ENCODE measurements around the gene MVP. TPM values are rescaled to one million over a fixed set of nuclear protein-coding genes. Genes with fewer than 3 reads are reported as not detected.

MVP gene
- total RNA-seq, 1 donor from 2014 or later, result 6.5 TPM

- no peak overlapping the region for H3K27ac Mint-ChIP-seq
- no peak for TF ChIP-seq CTCF (IDR thresholded peaks at IDR 0.05; ENCODE audit: unreplicated experiment)
- H3K4me1 Mint-ChIP-seq (ENCODE audit: low read depth), result no peaks in the 10 kb centered on the region
- H3K4me3 Mint-ChIP-seq (ENCODE audit: low read depth), result no peak overlapping the region
- no peaks in the 10 kb centered on the region for H3K36me3 Mint-ChIP-seq (ENCODE audit: insufficient read depth)
- no peak for DNase-seq (ENCODE audit: low spot score, unreplicated experiment)
- no peaks in the 10 kb centered on the region for H3K27me3 Mint-ChIP-seq
- H3K9me3 Mint-ChIP-seq (ENCODE audit: low read depth), result no peaks in the 10 kb centered on the region
Measured at GRCh38 chr16:29837841-29838240, 17.6 kb downstream of the MVP start.

GRCh38 chr16:29839822-29840221, 19.6 kb downstream of the MVP start:
- Mint-ChIP-seq H3K27ac (no peak overlapping the region), H3K27me3 (no peaks in the 10 kb centered on the region), H3K36me3 (ENCODE audit: insufficient read depth) (no peaks in the 10 kb centered on the region), H3K4me3 (ENCODE audit: low read depth) (no peak overlapping the region), H3K4me1 (ENCODE audit: low read depth) (no peaks in the 10 kb centered on the region), H3K9me3 (ENCODE audit: low read depth) (no peaks in the 10 kb centered on the region)
- DNase-seq (ENCODE audit: low spot score, unreplicated experiment), result no peak
- TF ChIP-seq CTCF (IDR thresholded peaks at IDR 0.05; ENCODE audit: unreplicated experiment), result no peak

- Mint-ChIP-seq H3K27me3 (no peaks in the 10 kb centered on the region), H3K4me1 (ENCODE audit: low read depth) (no peaks in the 10 kb centered on the region), H3K9me3 (ENCODE audit: low read depth) (no peaks in the 10 kb centered on the region), H3K4me3 (ENCODE audit: low read depth) (no peak overlapping the region), H3K27ac (no peak overlapping the region), H3K36me3 (ENCODE audit: insufficient read depth) (no peaks in the 10 kb centered on the region)
- TF ChIP-seq CTCF (IDR thresholded peaks at IDR 0.05; ENCODE audit: unreplicated experiment), result no peak
- DNase-seq (ENCODE audit: low spot score, unreplicated experiment), result no peak
Measured at GRCh38 chr16:29840240-29840639, 20.0 kb downstream of the MVP start.

GRCh38 chr16:29841631-29842030, 21.4 kb downstream of the MVP start:
- DNase-seq (ENCODE audit: low spot score, unreplicated experiment), result no peak
- H3K4me3 Mint-ChIP-seq (ENCODE audit: low read depth), result no peak overlapping the region
- no peak overlapping the region for H3K27ac Mint-ChIP-seq
- no peaks in the 10 kb centered on the region for H3K36me3 Mint-ChIP-seq (ENCODE audit: insufficient read depth)
- TF ChIP-seq CTCF (IDR thresholded peaks at IDR 0.05; ENCODE audit: unreplicated experiment), result no peak
- no peaks in the 10 kb centered on the region for H3K9me3 Mint-ChIP-seq (ENCODE audit: low read depth)
- H3K4me1 Mint-ChIP-seq (ENCODE audit: low read depth), result no peaks in the 10 kb centered on the region
- no peaks in the 10 kb centered on the region for H3K27me3 Mint-ChIP-seq

- no peaks in the 10 kb centered on the region for H3K36me3 Mint-ChIP-seq (ENCODE audit: insufficient read depth)
- no peak for TF ChIP-seq CTCF (IDR thresholded peaks at IDR 0.05; ENCODE audit: unreplicated experiment)
- no peak overlapping the region for H3K27ac Mint-ChIP-seq
- no peak for DNase-seq (ENCODE audit: low spot score, unreplicated experiment)
- H3K4me3 Mint-ChIP-seq (ENCODE audit: low read depth), result no peak overlapping the region
- H3K27me3 Mint-ChIP-seq, result no peaks in the 10 kb centered on the region
- no peaks in the 10 kb centered on the region for H3K9me3 Mint-ChIP-seq (ENCODE audit: low read depth)
- no peaks in the 10 kb centered on the region for H3K4me1 Mint-ChIP-seq (ENCODE audit: low read depth)
Measured at GRCh38 chr16:29842732-29843346, 22.6 kb downstream of the MVP start.
